ENCODE results near the gene LDLRAP1.

Gene LDLRAP1

DNA sequence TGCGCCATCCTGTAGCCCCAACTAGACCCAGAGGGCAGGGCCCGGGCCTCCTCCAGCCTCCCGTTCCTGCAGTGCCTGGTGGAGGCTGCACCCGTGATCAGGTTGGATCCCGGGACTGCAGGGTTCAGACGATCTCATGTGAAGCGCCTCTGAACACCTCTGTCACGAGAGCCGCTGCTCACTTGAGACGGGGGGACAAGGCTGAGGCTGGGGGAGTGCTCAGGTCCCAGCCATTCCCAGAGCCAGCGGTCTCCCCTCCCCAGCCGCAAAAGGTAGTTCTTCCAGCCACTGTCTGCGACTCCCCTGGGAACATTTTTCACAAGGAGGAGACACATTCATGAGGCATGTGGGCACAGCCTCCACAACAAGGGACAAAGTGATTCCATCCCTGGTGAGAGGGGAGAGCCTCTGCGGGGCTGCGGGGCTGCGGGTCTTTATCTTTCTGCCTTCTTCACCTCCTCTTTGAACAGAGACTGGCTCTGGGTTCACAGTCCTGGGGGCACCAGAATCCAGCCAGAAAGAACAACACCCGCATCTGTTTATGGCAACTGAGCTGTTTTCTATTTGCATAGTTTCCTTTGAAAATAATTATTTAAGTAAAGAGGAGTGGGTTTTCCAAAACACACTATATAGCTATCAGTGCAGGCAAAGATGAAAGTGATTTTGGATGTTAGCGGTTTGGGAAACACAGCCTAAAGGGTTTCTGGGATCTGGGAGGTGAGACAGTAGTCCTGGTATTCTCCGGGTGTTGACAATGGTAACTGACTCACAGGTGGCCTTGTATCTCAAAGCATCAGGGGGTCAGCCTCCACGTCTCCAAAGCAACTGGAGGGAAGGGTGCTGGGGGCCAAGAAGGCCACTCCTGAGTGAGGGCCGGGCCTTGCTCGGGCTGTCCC is 13.0 kb upstream of the LDLRAP1 start:
- no peak for TF ChIP-seq GATA2 (IDR thresholded peaks at IDR 0.05; ENCODE audit: low read depth, low read length)
- TF ChIP-seq GATA3 (IDR thresholded peaks at IDR 0.05; ENCODE audit: low read depth, low read length), result no peak

DNA sequence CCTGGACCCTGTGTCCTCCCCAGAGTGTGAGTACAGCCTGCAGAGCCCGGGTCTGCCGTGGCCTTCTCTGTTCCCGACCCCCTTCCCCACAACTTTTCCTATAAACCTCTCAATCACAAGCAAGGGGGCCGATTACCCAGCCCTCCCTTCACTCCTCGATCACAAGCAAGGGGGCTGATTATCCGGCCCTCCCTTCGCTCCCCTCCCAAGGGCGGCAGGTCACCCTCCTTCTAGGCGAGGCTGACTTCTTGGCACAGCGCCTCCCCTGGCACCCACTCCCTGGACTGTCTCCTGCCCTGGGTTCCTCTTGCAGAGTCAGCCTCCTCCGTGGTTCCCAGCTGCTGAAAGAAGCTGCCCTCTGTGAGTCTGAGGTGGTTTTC is 12.3 kb upstream of the LDLRAP1 start:
- no peak for TF ChIP-seq GATA3 (IDR thresholded peaks at IDR 0.05; ENCODE audit: low read depth, low read length)
- no peak for TF ChIP-seq GATA2 (IDR thresholded peaks at IDR 0.05; ENCODE audit: low read depth, low read length)

GRCh38 chr1:25532970-25533369 is 10.4 kb upstream of the LDLRAP1 start:
- TF ChIP-seq GATA2 (IDR thresholded peaks at IDR 0.05; ENCODE audit: low read depth, low read length) (no peak), GATA3 (IDR thresholded peaks at IDR 0.05; ENCODE audit: low read depth, low read length) (no peak)

DNA sequence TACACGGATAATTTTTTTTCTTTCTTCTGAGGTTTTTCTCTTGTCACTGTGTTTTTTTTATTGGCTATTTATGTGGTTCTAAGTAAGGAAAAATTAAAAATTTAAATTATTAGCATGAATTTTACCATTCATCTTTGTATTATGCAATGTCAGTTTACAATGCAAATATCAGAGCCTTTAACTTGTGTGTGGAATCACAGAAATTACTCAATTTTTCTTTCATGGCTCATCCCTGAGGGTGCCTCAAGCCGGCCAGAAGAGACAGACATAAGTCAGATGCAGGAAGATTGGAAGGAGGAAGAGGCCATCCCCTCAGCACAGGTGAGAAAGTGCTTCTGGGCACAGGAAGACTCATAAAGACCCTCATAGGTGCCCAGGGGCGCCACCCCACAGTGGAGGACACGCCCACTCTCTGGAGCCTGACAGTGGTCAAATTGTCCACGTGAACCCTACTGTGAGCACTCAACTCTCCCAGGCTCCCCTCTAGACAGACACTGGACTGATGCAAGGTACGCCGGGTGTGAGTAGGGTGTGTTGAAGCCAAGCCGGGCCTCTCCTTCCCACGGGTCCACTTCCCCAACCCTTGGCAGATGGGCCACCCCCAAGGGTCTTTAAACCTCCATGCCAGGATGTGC is 9.5 kb upstream of the LDLRAP1 start:
- TF ChIP-seq GATA2 (IDR thresholded peaks at IDR 0.05; ENCODE audit: low read depth, low read length), result no peak
- TF ChIP-seq GATA3 (IDR thresholded peaks at IDR 0.05; ENCODE audit: low read depth, low read length), result no peak

DNA sequence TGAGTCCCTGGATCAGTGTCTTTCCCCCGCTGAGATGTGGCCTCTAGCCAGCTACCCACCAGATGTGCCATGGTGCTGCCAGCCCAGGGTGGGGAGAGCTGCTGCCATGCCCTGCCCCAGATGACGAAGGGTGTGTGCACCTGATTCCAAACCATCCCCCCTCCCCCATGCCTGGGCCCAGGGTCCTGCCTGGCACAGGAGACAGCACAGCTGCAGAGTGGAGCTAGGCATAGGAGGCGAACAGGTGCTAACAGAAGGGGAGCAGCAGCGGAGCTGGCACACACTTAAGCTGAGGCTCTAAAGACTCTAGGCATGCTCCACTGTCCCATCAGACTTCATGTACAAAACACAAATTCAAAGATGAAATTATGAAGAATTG is 9.0 kb upstream of the LDLRAP1 start:
- TF ChIP-seq GATA2 (IDR thresholded peaks at IDR 0.05; ENCODE audit: low read depth, low read length) (no peak), GATA3 (IDR thresholded peaks at IDR 0.05; ENCODE audit: low read depth, low read length) (no peak)

- TF ChIP-seq GATA2 (IDR thresholded peaks at IDR 0.05; ENCODE audit: low read depth, low read length) (no peak), GATA3 (IDR thresholded peaks at IDR 0.05; ENCODE audit: low read depth, low read length) (no peak)
These were observed 7.3 kb upstream of the LDLRAP1 start for GRCh38 chr1:25536124-25536523.

- TF ChIP-seq GATA2 (IDR thresholded peaks at IDR 0.05; ENCODE audit: low read depth, low read length), result no peak
- TF ChIP-seq GATA3 (IDR thresholded peaks at IDR 0.05; ENCODE audit: low read depth, low read length), result no peak
These were observed 6.1 kb upstream of the LDLRAP1 start for GRCh38 chr1:25537153-25537831.

DNA sequence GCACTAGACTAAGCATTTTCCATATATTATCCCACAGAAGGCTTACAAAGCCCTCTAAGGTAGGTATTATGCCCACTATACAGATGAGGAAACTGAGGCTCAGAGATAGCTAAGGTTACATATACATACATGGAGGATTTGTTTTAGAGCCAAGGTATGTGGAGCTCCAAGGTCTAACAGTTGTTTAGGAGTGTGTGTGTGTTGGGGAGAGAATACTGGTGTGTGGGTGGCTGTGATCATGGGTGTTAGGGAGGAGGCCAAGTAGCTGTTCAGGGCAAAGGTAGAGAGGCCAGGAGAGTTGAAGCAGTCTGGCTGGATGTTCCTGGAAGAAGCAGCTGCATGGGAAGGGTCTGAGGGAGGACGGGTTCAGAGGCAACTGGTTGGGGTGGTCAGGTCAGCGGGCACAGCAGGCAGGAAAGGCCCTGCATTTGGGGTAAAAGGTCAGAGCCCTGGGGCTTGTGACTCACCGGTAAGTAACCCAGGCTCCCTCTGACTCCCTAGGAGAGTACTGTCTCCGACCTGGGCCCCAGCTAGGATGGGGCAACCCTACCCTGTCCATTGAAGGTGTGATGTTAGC is 5.1 kb upstream of the LDLRAP1 start:
- no peak for TF ChIP-seq GATA3 (IDR thresholded peaks at IDR 0.05; ENCODE audit: low read depth, low read length)
- TF ChIP-seq GATA2 (IDR thresholded peaks at IDR 0.05; ENCODE audit: low read depth, low read length), result no peak

DNA sequence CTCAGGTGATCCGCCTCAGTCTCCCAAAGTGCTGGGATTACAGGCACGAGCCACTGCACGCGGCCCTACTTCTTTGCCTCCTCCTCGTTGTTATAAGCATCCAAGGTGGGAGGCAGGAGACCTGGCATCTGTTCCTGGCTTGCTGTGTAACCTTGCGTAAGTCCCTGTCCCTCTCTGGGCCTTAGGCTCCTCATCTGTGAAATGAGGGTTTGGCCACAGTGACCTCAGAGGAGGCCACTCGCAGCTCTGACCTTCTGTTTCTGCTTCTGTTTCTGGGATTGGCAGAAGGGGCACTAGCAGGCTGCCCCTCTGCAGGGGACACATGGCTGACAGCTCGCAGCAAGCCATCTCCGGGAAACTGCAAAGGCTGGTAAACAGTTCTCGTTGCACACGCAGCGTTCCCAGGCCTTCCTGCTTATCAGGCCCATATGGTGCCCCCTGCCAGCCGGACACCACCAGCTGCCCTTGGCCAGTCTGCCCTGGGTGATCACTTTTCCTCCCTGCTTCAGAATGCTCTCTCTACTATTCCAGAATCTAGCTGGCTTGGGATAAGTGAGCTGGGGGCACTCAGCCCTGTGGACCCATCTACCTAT is 2.6 kb upstream of the LDLRAP1 start:
- TF ChIP-seq GATA3 (IDR thresholded peaks at IDR 0.05; ENCODE audit: low read depth, low read length) (no peak), GATA2 (IDR thresholded peaks at IDR 0.05; ENCODE audit: low read depth, low read length) (no peak)

DNA sequence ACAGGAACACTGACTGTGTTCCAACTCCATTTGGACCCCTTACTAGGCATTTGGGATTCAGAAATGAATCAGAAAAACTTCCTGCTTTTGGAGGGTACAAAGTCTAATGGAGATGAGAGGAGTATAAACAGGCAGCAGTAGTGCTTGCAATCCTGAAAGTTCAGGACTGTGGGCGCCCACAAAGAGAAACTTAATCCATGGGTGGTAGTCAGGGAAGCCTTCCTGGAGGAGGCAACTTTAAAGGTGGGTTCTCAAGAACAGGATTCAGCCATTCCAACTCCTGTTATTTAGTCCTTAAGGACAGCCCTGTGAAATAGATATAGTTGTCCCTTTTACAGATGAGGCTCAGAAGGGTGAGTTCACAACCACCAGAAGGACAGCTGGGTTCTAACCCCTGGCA is 2.0 kb upstream of the LDLRAP1 start:
- no peak for TF ChIP-seq GATA2 (IDR thresholded peaks at IDR 0.05; ENCODE audit: low read depth, low read length)
- TF ChIP-seq GATA3 (IDR thresholded peaks at IDR 0.05; ENCODE audit: low read depth, low read length), result no peak

- no peak for TF ChIP-seq GATA2 (IDR thresholded peaks at IDR 0.05; ENCODE audit: low read depth, low read length)
- TF ChIP-seq GATA3 (IDR thresholded peaks at IDR 0.05; ENCODE audit: low read depth, low read length), result no peak
These were observed 1.3 kb upstream of the LDLRAP1 start for GRCh38 chr1:25541889-25542658.

- no peak for TF ChIP-seq GATA2 (IDR thresholded peaks at IDR 0.05; ENCODE audit: low read depth, low read length)
- no peak for TF ChIP-seq GATA3 (IDR thresholded peaks at IDR 0.05; ENCODE audit: low read depth, low read length)
These were observed 391 bp upstream of the LDLRAP1 start for GRCh38 chr1:25543005-25543424.

DNA sequence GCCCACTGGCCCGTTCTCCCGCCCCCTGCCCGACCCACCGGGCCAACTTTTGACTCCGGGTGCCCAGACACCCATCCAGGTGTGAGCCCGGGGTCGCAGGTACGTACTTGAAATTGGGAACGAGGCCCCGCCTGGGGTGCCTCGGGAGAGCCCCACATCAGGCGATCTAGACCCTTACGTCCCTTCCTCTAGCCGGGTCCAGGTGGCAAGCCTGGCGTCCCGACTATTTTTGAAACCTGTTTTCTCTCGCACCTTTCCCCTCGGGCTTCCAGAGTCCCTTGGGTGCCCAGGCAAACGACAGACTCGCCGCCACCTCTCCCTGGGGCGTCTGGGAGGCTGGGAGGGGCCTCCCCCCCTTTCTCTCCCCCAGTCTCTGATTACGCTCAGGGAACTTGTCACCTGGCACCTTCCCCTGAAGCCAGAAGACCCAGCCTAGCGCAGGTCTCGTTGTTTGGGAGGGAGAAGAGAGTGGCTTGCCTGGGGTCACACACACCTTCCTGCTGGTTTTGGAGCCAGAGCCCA is 898 bp downstream of the LDLRAP1 start:
- no peak for TF ChIP-seq GATA2 (IDR thresholded peaks at IDR 0.05; ENCODE audit: low read depth, low read length)
- TF ChIP-seq GATA3 (IDR thresholded peaks at IDR 0.05; ENCODE audit: low read depth, low read length), result no peak
